H9 (cell line): ENCODE data around the gene ADAM22. TPM values are rescaled to one million over a fixed set of nuclear protein-coding genes. Genes with fewer than 3 reads are reported as not detected.

ENCODE experiments used
- DNase-seq: peaks from one replicate; pipeline ENCODE4 v3.0.0-alpha.2; 2017
- H2AFZ ChIP-seq: one replicate; pipeline ENCODE4 v1.6.1; 2013; ENCODE audit warnings: mild to moderate bottlenecking, low read length, control low read depth, moderate library complexity
- H2AK5ac ChIP-seq: 2 replicates; pipeline ENCODE4 v1.6.1; 2013; ENCODE audit warnings: low read length, control low read depth, mixed read lengths; ENCODE audit not compliant: insufficient read length
- H2BK120ac ChIP-seq: one replicate; pipeline ENCODE4 v1.6.1; 2013; ENCODE audit warnings: low read depth, mild to moderate bottlenecking, low read length, control low read depth, inconsistent platforms; ENCODE audit not compliant: poor library complexity, severe bottlenecking
- H2BK12ac ChIP-seq: 2 replicates; pipeline ENCODE4 v1.6.1; 2013; ENCODE audit warnings: low read length, control low read depth, mixed read lengths, low read depth; ENCODE audit not compliant: insufficient read length
- H2BK15ac ChIP-seq: 2 replicates; pipeline ENCODE4 v1.6.1; 2013; ENCODE audit warnings: low read depth, low read length, control low read depth
- H2BK20ac ChIP-seq: one replicate; pipeline ENCODE4 v1.6.1; 2013; ENCODE audit warnings: low read depth, mild to moderate bottlenecking, low read length, control low read depth, inconsistent platforms; ENCODE audit not compliant: poor library complexity, severe bottlenecking
- H2BK5ac ChIP-seq: 2 replicates; pipeline ENCODE4 v1.6.1; 2013; ENCODE audit warnings: low read length, control low read depth, mixed read lengths; ENCODE audit not compliant: insufficient read length
- H3K14ac ChIP-seq: 2 replicates; pipeline ENCODE4 v1.6.1; 2013; ENCODE audit warnings: low read length, control low read depth; ENCODE audit not compliant: insufficient read depth
- H3K18ac ChIP-seq: 2 replicates; pipeline ENCODE4 v1.6.1; 2013; ENCODE audit warnings: low read depth, mild to moderate bottlenecking, mixed read lengths, low read length, control low read depth; ENCODE audit not compliant: insufficient read length
- H3K23ac ChIP-seq: 2 replicates; pipeline ENCODE4 v1.6.1; 2013; ENCODE audit warnings: low read length, control low read depth, mixed read lengths, low read depth; ENCODE audit not compliant: insufficient read length
- H3K23me2 ChIP-seq: 2 replicates; pipeline ENCODE4 v1.6.1; 2013; ENCODE audit warnings: low read depth, mild to moderate bottlenecking, mixed read lengths, low read length, control low read depth; ENCODE audit not compliant: insufficient read length, poor library complexity, severe bottlenecking
- H3K27ac ChIP-seq: 2 replicates; pipeline ENCODE4 v1.5.1; 2013; ENCODE audit warnings: low read length, control low read depth, mixed read lengths, low read depth; ENCODE audit not compliant: insufficient read length
- H3K27me3 ChIP-seq: 2 replicates; pipeline ENCODE4 v1.6.1; 2013; ENCODE audit warnings: low read length, control low read depth, inconsistent platforms; ENCODE audit not compliant: insufficient read depth
- H3K4ac ChIP-seq: 2 replicates; pipeline ENCODE4 v1.6.1; 2013; ENCODE audit warnings: low read depth, mild to moderate bottlenecking, control low read depth, inconsistent platforms, low read length, moderate library complexity
- H3K4me1 ChIP-seq: 2 replicates; pipeline ENCODE4 v1.6.1; 2013; ENCODE audit warnings: low read length, control low read depth, inconsistent platforms; ENCODE audit not compliant: insufficient read depth
- H3K4me2 ChIP-seq: 2 replicates; pipeline ENCODE4 v1.6.1; 2013; ENCODE audit warnings: low read length, control low read depth, mixed read lengths; ENCODE audit not compliant: insufficient read length, insufficient read depth
- H3K56ac ChIP-seq: 2 replicates; pipeline ENCODE4 v1.6.1; 2013; ENCODE audit warnings: low read depth, mild to moderate bottlenecking, mixed read lengths, low read length, control low read depth; ENCODE audit not compliant: insufficient read length
- H3K79me1 ChIP-seq: 2 replicates; pipeline ENCODE4 v1.6.1; 2013; ENCODE audit warnings: low read depth, mild to moderate bottlenecking, moderate library complexity, low read length, control low read depth, inconsistent platforms; ENCODE audit not compliant: insufficient read depth, poor library complexity, severe bottlenecking
- H3K79me2 ChIP-seq: 2 replicates; pipeline ENCODE4 v1.6.1; 2013; ENCODE audit warnings: low read length, control low read depth, inconsistent platforms; ENCODE audit not compliant: insufficient read depth
- H3K9ac ChIP-seq: 2 replicates; pipeline ENCODE4 v1.6.1; 2013; ENCODE audit warnings: low read length, control low read depth, mixed read lengths; ENCODE audit not compliant: insufficient read length; ENCODE audit errors: extremely low read depth
- H3K9me3 ChIP-seq: one replicate; pipeline ENCODE4 v1.6.1; 2013; ENCODE audit warnings: low read depth, low read length, inconsistent platforms; ENCODE audit not compliant: control insufficient read depth
- H3T11ph ChIP-seq: one replicate; pipeline ENCODE4 v1.6.1; 2013; ENCODE audit warnings: mild to moderate bottlenecking, low read length, control low read depth, inconsistent platforms
- H4K20me1 ChIP-seq: one replicate; pipeline ENCODE4 v1.6.1; 2013; ENCODE audit not compliant: control insufficient read depth, insufficient read length, insufficient read depth
- H4K5ac ChIP-seq: 2 replicates; pipeline ENCODE4 v1.6.1; 2013; ENCODE audit warnings: low read depth, mild to moderate bottlenecking, mixed read lengths, low read length, control low read depth; ENCODE audit not compliant: insufficient read length
- H4K8ac ChIP-seq: replicated peaks from 2 replicates; pipeline ENCODE4 v1.6.1; 2013; ENCODE audit warnings: low read length, control low read depth, mixed read lengths, low read depth; ENCODE audit not compliant: insufficient read length
- H4K91ac ChIP-seq: 2 replicates; pipeline ENCODE4 v1.6.1; 2013; ENCODE audit warnings: low read depth, mild to moderate bottlenecking, moderate library complexity, mixed read lengths, low read length, control low read depth; ENCODE audit not compliant: insufficient read length
- H3K27ac Mint-ChIP-seq, 3 experiments: 2 replicates in 2 of 3; 3 replicates in 1 of 3; pipeline ENCODE4 v1.8.0; 2020 to 2021; ENCODE audit warnings: mixed read lengths in 3 of 3, mild to moderate bottlenecking in 1 of 3, moderate library complexity in 1 of 3
- H3K27me3 Mint-ChIP-seq: 2 replicates; pipeline ENCODE4 v1.8.0; 2021; ENCODE audit warnings: low read depth, mild to moderate bottlenecking, moderate library complexity, mixed read lengths
- H3K36me3 Mint-ChIP-seq, 3 experiments: 2 replicates in 2 of 3; 3 replicates in 1 of 3; pipeline ENCODE4 v1.8.0; 2020 to 2021; ENCODE audit warnings: low read depth in 3 of 3, mixed read lengths in 3 of 3; ENCODE audit not compliant: insufficient read depth in 1 of 3
- H3K4me1 Mint-ChIP-seq, 2 experiments: 2 replicates each; pipeline ENCODE4 v1.8.0; 2020; ENCODE audit warnings: mixed read lengths in 2 of 2
- H3K4me3 Mint-ChIP-seq, 2 experiments: 2 replicates in 1 of 2; 3 replicates in 1 of 2; pipeline ENCODE4 v1.8.0; 2020 to 2021; ENCODE audit warnings: mild to moderate bottlenecking in 2 of 2, mixed read lengths in 2 of 2, moderate library complexity in 1 of 2
- H3K9me3 Mint-ChIP-seq, 2 experiments: 2 replicates in 1 of 2; 3 replicates in 1 of 2; pipeline ENCODE4 v1.8.0; 2020; ENCODE audit warnings: mild to moderate bottlenecking in 2 of 2, mixed read lengths in 2 of 2, moderate library complexity in 1 of 2
- WGBS: extraction: QIAGEN DNeasy Blood & Tissue Kit; methylation state at CpG from one replicate; pipeline ENCODE4 v1.1.7; 2013; ENCODE audit warnings: missing lambda C conversion rate, low lambda C conversion rate, mixed read lengths; ENCODE audit not compliant: insufficient read length; ENCODE audit errors: extremely low coverage; 5-methylcytosine and 5-hydroxymethylcytosine counted together
- total RNA-seq: library from RNA; stranded (reverse); gene quantifications from 2 replicates; pipeline ENCODE4 v1.2.1, GENCODE V29; 2021
- TF ChIP-seq, protein P1 (sequence below): fragments of 200-600 bp; sonication (generic); conservative IDR thresholded peaks from 3 replicates; pipeline ENCODE4 v1.8.0; 2021; ENCODE audit warnings: antibody characterized with exemption, mild to moderate bottlenecking

ADAM22 gene
- total RNA-seq, 1 experiment from 2014 or later: 8.7 TPM

DNA sequence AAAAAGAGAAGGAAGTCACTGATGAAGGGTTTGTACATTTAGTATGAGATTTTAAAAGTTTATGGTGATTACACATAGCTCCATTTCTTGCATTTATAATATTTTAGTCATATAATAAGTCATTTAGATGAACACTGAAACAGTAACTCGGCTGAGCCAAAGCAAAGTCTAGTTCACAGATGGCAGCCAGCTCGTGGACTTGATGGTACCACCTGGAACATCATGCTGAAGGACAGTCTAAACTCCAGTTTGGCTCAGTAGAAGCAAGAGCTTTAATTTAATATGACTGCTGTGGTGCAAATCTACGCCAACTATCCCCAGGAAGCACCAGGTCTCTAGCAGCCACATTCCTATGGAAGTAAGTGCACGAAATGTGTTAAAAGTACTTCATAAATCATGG is 269.4 kb downstream of the ADAM22 start:
- Histone ChIP-seq H4K91ac (no peak overlapping the region), H3K79me2 (no peaks in the 10 kb centered on the region), H3K4ac (no peak overlapping the region), H2BK12ac (no peak overlapping the region), H2BK15ac (no peak overlapping the region), H3K79me1 (no peaks in the 10 kb centered on the region), H3K4me2 (no peak overlapping the region), H3K18ac (no peak overlapping the region), H3K14ac (no peak overlapping the region), H3K23ac (no peak overlapping the region), H4K20me1 (no peaks in the 10 kb centered on the region), H3K9me3 (no peaks in the 10 kb centered on the region), H3K27ac (no peak overlapping the region), H2BK20ac (no peak overlapping the region), H3K9ac (no peak overlapping the region), H3T11ph (no peak overlapping the region), H4K5ac (no peak overlapping the region), H2AK5ac (no peak overlapping the region), H4K8ac (no peak overlapping the region), H3K56ac (no peak overlapping the region), H2AFZ (no peak overlapping the region), H3K27me3 (no peaks in the 10 kb centered on the region), H3K4me1 (peaks cover 9% of the 10 kb centered on the region; the same call in 1 of the 2 replicates), H2BK120ac (no peak overlapping the region), H3K23me2 (no peaks in the 10 kb centered on the region), H2BK5ac (no peak overlapping the region)
- H3K9me3 Mint-ChIP-seq: no peaks in the 10 kb centered on the region
- no peak for DNase-seq
- TF ChIP-seq, protein P1, sequence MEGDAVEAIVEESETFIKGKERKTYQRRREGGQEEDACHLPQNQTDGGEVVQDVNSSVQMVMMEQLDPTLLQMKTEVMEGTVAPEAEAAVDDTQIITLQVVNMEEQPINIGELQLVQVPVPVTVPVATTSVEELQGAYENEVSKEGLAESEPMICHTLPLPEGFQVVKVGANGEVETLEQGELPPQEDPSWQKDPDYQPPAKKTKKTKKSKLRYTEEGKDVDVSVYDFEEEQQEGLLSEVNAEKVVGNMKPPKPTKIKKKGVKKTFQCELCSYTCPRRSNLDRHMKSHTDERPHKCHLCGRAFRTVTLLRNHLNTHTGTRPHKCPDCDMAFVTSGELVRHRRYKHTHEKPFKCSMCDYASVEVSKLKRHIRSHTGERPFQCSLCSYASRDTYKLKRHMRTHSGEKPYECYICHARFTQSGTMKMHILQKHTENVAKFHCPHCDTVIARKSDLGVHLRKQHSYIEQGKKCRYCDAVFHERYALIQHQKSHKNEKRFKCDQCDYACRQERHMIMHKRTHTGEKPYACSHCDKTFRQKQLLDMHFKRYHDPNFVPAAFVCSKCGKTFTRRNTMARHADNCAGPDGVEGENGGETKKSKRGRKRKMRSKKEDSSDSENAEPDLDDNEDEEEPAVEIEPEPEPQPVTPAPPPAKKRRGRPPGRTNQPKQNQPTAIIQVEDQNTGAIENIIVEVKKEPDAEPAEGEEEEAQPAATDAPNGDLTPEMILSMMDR: no peak
- WGBS: no CpG with 5 or more reads among the region's 4 CpGs
- no peaks in the 10 kb centered on the region for H3K27me3 Mint-ChIP-seq
- no peak overlapping the region for H3K27ac Mint-ChIP-seq
- peaks cover 24 to 42% of the 10 kb centered on the region in 2 experiments for H3K4me1 Mint-ChIP-seq
- peaks cover 26 to 39% (median 39%) of the 10 kb centered on the region in 3 experiments; a peak in 6 of 7 replicates for H3K36me3 Mint-ChIP-seq
- no peak overlapping the region for H3K4me3 Mint-ChIP-seq
